Superior temporal gyrus (tissue), 1 donor: ENCODE results near the gene TEX54.
"Not testable (repeated sequence)": the region's sequence is repeated elsewhere in the genome, so short reads cannot be mapped to it uniquely, and the experiment has no call there.

Experiments
- DNase-seq: peaks from one replicate; pipeline ENCODE4 v3.0.0-alpha.2; 2016; ENCODE audit errors: extremely low spot score

The TEX54 gene

DNA sequence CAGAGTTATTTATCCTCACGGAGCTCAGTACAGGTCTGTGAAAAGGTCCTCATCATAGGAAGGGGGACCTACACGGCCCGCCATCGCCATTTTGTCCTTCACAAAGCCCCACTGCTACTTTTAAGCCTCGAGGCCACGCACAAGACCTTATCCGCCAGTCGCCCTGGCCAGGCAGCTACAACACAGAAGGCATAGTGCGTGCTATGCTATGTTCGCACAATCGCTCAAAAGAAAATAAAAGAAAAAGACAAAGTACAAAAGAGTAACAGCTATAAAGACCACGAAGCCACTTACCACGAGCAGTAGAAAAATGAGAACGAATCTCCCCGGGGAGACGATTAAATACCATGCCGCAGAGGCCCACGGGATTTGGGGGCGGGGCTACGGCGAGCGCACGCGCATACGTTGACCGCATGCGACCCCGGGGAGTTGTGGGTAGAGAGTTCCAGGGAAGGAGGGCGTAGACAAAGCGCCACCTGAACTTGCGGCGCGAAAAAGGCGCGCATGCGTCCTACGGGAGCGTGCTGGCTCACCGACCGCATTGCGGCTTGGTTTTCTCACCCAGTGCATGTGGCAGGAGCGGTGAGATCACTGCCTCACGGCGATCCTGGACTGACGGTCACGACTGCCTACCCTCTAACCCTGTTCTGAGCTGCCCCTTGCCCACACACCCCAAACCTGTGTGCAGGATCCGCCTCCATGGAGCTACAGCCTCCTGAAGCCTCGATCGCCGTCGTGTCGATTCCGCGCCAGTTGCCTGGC, 23.1 kb upstream of the TEX54 start:
- peak; percentile 97 for DNase-seq

DNA sequence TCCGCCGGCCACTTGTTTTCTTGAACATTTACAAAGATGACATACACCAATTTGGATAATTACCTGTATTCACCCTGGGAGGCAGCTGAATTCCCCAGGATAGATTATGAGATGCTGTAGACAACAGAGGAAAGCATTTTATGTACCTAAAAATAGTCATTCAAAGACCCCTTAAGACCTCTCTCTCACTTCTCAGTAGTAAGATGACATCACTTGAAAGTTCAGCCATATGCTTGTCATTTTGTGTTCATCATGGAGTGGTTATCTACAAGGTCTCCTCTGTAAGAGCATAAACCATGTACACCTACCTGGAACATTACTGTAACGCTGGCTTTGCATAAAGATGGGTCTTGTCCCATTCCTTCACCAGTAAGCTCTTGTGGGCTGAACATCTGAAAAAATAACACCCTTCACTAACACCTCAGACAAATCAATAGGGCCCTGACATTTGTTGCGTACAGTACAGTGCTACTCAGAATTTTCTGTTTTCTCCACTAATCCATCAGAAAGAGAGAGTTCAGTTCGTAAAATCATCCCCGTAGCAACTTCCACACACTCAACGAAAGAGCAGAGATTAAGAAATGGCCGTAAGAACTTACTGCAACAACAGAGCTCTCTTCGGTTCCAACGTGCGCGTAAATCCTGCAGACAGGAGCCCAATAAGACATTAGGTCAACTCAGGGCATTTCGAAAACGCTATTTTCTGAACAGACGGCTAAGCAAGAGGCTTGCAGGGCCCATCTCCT, 22.4 kb upstream of the TEX54 start:
- DNase-seq, result peak; percentile 44

DNA sequence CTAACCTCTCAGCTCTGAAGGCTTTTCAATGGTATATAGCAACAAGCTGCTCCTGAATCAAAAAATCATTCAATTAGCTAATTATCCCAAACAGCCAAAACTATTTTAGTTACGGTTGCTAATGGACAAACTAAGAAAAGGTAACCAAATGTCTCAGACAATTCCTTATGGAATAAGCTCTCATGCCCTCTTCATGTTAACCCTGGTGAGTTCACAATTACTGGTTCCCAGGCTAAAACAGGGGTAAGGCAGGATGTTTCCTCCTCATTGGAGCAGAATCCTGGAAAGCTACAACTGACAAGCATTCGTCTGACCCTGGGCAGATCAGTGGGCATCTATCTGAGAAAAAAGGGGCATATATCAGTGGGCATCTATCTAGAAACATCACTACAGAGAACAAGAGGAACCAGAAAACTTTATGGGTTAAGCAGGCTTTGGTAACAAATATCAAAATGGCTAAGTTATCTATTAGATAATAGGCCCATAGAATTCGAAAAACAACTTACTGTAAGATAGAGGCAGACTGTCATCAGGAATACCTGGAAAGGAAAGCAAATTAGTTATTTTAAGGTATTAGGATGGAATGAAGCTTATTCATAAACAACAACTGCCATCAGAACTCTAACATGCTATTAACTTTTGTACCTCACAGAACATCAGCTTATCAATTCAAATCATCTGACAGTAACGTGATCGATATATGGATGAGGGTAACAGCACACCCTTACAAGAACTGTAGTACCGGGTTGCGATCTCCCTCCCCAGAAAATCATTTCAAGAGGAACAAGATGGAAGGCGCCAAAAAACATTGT, 21.6 kb upstream of the TEX54 start:
- no peak for DNase-seq

DNA sequence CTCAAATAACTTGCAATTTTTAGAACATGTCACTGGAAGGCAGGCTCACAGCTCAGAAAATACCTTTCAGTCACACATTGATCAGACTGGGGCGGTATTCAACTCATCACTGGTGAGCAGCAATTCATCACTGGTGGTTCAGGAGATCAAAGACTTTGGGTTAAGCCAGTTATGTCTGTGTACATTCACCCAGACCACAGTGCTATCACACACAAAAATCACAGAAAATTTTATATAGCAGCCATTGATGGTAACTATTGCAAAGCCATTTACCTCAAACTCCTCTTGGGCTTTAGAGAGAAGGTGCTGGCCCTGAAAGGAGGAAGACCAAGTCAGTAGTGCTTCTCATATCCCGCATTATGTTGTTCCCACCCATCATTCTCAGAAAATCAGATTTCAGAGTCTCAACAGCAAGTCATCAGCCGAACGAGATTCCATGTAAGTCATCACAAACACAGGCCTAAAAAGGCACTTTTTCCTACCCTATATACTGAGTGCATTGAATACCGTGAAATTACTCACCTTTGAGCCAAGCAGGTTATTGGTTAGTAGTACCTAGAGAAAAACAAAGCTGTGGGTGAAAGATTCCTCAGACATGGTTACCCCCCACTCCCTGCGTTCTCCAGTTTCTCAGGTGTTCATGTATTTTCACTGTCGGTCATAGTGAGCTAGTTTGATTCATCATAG, 20.8 kb upstream of the TEX54 start:
- DNase-seq, result no peak

DNA sequence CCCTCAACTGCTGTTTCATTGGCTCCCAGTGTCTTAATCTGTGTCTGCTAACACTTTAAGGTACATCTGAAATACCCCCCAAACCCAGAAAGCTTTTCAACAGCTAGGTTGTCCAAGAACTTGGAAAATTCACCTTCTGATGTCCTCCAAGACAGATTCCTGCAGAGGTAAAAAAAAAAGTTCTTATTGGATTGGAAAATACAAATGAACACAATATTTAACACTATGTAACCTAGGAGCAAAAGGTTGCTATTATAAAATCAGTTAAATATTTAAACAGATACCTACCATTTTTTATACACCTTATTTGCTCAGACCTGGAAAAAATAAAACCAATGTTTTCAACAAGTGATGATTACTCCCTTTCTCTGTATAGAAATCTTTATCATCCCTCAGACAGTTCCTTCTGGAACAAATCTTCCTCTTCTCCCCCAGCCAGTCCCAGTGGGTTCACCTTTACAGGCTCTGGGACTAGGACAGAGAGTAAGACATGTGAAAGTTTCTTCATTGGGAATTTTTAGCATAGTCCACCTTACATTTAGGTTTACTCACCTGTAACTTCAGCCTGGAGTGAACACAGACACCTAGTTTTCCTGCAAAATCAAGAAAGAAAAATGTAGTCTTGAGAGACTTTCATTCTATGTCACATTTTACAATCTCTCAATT, 20.0 kb upstream of the TEX54 start:
- DNase-seq, result no peak

DNA sequence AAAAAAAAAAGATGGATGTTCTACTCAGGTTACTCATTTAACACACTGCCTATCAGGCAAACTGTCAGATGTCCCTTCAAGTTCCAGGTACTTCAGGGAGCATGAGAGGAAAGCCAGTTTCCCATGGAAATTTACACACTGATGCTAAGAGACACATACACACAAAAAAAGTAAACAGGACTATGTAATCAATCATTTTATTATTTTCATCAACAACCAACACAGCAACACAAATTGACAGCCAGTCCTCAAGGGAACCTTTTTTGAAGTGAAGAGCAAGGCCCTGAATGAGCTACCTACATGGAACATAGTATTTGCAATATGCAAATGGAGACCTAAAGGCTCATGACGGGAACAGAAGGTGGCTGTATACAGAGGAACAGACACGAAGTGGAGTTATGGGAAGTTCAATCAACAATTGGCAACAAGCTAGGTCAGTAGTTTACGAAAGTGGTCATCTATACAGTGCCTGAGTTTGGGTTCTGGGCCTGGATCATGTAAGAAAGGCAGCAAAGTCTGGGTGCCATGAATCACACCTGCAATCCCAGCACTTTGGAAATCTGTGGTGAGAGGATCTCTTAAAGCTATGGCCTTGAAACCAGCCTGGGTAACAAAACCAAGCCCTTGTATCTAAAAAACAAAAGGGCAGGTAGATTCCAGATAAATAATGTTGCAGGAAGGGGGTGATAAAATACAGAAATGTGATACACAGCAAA, 19.3 kb upstream of the TEX54 start:
- DNase-seq, result no peak

DNA sequence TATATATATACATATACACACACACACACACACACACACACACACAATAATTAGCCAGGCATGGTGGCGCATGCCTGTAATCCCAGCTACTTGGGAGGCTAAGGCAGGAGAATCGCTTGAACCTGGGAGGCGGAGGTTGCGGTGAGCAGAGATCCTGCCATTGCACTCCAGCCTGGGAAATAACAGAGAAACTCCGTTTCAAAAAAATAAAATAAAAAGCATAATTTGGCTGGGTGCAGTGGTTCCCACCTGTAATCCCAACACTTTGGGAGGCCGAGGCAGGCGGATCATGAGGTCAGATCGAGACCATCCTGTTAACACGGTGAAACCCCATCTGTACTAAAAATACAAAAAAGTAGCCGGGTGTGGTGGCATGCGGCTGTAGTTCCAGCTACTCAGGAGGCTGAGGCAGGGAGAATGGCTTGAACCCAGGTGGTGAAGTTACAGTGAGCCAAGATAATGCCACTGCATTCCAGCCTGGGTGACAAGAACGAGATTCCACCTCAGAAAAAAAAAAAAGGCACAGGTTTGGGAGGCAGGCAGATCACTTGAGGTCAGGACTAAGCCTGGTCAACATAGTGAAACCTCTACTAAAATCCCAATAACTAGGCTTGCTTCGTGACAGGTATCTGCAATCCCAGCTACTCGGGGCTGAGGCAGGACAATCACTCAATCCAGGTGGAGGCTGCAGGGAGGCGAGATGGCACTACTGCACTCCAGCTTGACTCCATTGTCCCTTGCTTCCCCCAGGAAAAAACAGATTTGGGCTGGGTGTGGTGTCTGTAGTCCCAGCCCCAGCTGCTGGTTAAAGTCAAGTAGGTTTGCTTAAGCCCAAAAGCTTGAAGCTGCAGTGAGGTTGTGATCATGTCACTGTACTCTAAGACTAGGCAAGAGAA, 18.5 kb upstream of the TEX54 start:
- DNase-seq, result no peak

DNA sequence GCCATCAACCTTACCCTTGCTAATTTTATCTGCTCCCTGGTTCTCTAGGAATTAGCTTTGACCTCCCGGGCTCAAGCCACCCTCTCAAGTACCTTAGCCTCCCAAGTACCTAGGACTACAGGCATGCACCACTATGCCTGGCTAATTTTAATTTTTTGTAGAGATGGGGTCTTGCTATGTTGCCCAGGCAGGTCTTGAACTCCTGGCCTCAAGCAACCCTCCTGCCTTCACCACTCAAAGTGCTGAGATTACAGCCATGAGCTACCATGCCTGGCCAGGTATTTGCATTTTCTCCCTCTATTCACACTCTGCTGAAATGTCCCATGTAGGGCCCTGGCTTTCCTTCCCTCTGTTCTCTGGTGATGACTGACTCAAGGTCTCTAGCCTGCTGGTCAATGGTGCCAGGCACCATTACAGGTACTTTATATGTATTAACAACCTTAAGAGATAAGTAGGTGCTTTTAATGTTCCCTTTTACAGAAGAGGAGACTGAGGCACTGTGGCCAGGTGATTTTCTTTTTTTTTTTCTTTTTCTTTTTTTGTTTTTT, 15.2 kb upstream of the TEX54 start:
- no peak for DNase-seq

DNA sequence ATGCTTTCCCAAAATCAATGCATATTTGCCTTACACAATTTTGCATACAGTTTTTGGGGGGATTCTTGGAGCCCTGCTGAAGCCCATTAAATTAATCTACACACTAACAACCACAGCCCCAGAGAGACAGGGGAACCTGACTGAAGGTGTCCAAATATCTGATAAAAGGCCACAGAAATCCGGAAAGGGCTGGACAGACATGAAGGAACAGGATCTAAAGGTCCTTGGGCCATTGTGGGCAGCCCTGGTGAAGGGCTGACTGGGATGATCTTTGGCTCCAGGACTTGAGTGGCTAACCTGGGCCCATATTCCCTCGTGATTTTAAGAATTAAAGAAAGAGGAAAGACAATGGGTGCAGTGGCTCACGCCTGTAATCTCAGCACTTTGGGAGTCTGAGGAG, 13.5 kb upstream of the TEX54 start:
- DNase-seq, result no peak

DNA sequence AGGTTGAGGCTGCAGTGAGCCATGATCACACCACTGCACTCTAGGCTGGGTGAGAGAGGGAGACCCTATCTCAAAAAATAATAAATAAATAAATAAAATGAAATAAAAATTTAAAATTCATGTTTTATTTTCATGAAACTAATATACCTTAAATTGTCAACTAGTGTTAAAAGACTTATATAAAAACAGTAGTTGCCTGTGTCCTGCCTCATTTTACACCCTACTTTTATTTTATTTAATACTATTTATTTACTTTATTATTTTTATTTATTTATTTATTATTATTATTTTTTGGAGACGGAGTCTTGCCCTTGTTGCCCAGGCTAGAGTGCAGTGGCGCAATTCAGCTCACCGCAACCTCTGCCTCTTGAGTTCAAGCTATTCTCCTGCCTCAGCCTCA, 11.5 kb upstream of the TEX54 start:
- no peak for DNase-seq

DNA sequence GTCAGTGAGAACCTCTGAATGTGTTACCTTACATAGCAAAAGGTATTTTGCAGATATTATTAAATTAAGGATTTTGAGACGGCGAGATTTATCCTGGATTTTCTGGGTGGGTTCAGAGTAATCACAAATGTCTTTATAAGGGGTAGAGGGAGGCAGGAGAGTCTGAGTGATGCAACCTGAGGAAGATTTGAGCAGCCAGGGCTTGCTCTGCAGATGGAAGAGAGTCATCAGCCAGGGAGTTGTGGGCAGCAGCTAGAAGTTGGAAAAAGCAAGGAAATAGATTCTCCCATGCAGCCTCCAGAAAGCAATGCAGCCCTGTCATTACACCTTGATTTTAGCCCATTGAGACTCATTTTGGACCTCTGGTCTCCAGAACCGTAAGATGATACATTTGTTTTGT, 10.8 kb upstream of the TEX54 start:
- no peak for DNase-seq

DNA sequence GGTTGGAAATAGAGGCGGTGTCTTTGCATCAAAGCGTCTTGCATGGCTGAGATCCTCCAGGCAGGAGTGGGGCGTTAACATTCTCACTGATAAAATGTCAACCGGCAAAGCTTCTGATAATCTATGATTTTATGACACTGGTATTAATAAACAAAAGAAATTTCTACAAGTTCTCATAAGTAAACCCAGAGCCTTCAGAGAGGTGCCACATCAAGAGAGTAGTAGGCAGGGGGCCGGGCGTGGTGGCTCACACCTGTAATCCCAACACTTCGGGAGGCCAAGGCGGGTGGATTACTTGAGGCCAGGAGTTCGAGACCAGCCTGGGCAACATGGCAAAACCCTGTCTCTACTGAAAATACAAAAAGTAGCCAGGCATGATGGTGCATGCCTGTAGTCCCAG, 10.2 kb upstream of the TEX54 start:
- not testable (repeated sequence) for DNase-seq

DNA sequence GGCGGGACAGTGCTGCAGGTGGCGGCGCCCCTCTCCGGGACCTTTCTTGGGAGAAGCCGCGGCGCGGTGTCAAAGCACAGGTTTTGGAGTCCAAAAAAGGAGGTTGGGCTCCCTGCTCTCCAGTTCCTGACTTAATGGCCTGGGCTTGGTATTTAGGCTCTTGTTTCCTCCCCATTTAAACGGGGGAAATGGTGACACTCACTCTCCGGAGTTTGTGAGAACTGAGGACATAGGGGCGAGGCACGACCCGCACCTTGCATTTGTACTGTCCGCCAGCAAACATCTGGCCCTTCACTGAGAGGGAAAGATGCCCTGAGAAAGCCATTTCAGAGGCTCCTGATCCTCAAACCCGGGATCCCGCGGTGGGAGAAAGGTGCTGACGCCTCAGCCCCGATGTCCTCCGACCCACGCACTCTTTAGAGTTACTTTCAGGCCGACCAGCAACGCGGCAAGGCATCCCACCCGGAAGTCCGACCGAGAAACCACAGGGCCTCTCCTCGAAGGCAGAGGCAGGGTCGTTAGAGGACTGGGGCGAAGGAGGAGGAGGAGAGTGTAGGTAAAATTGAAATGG, 9.6 kb upstream of the TEX54 start:
- DNase-seq, result no peak

DNA sequence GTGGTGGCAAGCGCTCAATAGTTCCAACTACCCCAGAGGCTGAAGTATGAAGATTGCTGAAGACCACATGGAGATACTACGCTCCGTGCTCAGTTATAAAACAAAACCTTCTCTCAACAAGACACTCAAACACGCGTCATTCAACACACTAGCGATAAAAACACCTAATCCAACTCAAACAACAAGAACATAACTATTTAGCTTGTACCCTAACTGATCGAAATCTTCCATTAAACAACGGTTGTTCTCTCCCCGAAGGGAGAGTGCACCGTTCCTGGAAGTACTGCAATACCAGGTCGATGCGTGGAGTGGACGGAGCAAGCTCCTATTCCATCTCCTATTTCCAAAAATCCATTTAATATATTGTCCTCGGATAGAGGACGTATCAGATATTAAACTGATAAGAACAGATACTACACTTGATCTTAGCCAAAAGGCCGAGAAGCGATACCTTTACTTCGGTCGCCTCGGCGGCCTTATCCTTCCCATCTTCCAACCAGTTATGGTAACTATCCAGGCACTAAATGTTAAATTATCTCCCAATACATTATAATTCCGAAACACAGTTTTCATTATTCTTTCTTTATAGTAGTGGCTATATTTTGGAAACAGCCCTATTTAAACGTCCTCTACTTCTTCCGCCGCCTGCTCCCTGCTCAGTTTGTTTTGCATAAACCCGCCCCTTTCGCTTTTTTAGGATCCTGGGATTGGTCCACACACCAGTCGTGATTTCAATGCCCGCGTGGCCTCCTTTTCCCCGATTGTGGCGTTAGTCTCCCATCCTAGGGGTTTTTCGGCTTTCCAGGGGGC, 8.9 kb upstream of the TEX54 start:
- DNase-seq, result peak; percentile 98

DNA sequence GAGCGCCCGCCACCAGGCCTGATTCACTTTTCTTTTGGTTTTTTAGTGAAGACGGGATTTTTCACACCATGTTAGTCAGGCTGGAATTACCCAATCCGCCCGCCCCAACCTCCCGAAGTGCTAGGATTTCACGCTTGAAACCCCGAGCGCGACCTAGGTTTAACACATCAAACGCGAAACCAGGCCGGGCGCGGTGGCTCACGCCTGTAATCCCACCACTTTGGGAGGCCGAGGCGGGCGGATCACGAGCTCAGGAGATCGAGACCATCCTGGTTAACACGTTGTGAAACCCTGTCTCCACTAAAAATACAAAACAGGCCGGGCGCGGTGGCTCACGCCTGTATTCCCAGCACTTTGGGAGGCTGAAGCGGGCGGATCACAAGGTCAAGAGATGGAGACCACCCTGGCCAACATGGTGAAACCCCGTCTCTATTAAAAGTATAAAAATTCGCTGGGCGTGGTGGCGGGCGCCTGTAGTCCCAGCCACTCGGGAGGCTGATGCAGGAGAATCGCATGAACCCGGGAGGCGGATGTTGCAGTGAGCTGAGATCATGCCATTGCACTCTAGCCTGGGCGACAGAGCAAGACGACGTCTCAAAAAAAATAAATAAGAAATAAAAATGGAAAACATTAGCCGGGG, 8.2 kb upstream of the TEX54 start:
- not testable (repeated sequence) for DNase-seq

DNA sequence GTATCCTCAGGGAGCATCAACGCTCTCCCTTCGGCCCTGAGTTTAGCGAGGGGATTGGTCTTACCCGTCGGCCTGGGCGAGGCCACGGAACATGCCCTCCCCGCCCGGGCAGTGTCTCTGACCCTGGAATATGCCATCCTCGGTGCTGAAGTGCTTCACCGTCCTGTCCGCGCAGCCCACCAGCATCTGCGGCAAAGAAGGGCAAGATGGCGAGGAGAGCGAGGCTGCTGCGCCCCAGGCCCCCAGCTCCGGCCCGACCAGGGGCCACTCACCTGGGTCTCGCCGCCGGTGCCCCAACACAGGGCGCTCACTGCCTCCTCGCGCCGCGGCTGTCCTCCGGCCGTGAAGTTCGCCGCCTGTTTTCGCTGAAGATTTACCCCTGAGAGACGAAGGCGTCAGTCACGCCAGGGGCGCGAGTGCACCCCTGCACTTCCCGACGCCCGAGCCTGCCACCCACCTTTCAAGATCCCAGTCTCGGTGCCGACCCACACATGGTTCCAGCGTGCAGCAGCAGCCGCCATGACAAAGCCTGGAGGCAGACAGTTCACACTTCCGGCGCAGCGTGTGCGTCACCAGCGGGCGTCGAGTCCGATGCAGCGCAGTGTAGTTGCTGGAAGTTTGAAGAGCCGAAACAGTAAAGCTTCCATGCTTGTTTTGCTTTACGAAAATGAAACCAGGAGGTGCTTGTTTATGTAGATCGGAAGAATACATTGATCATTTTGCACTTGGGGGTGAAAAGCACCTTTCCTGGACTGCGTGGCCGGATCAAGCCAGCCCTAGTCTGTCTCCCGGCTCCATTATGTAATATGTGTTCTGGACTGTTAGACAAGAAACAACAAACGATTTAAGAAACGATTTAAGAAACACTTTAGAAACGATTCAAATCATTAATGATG, 6.7 kb upstream of the TEX54 start, which contains the start of gene WDR74:
TSS of gene WDR74 (minus strand) at position 541 of the 896 bp plus-strand sequence. CDS start at position 521, 20 bp downstream.
- DNase-seq, result peak; percentile 99
